HCT116 (cell line): ENCODE measurements around the gene ARL11.

Experiments used
- CTCF ChIP-seq, 3 experiments: fragments of 200-600 bp in 1 of 3; sonication (generic) in 1 of 3; IDR thresholded peaks in 2 of 3; conservative IDR thresholded peaks in 1 of 3; 2 replicates each; pipeline ENCODE4 v1.5.1; 2012 to 2017; ENCODE audit warnings: low read depth in 2 of 3, low read length in 2 of 3, antibody characterized with exemption in 1 of 3, borderline replicate concordance in 1 of 3, control low read depth in 1 of 3, mild to moderate bottlenecking in 1 of 3, mixed read lengths in 1 of 3, mixed run types in 1 of 3, moderate library complexity in 1 of 3; ENCODE audit not compliant: insufficient read depth in 1 of 3
- EZH2 ChIP-seq: fragments of 200-600 bp; sonication (generic); IDR thresholded peaks from 2 replicates; pipeline ENCODE4 v1.6.1; 2017; ENCODE audit warnings: antibody characterized with exemption, mixed run types
- EZH2phosphoT487 ChIP-seq: fragments of 200-600 bp; IDR thresholded peaks from 2 replicates; pipeline ENCODE4 v1.6.1; 2018; ENCODE audit warnings: antibody characterized with exemption, borderline replicate concordance
- POLR2A ChIP-seq: IDR thresholded peaks from 2 replicates; pipeline ENCODE4 v1.7.0; 2011; ENCODE audit warnings: borderline replicate concordance; ENCODE audit not compliant: insufficient read depth, insufficient read length; ENCODE audit errors: extremely low read depth
- POLR2AphosphoS5 ChIP-seq: IDR thresholded peaks from 2 replicates; pipeline ENCODE4 v1.6.1; 2011; ENCODE audit warnings: mild to moderate bottlenecking, low read depth, low read length, moderate library complexity
- RAD21 ChIP-seq: IDR thresholded peaks from 2 replicates; pipeline ENCODE4 v1.6.1; 2012; ENCODE audit warnings: low read depth, mild to moderate bottlenecking
- SRF ChIP-seq: IDR thresholded peaks from 2 replicates; pipeline ENCODE4 v1.6.1; 2012; ENCODE audit warnings: low read depth
- ZBTB33 ChIP-seq: IDR thresholded peaks from 2 replicates; pipeline ENCODE4 v1.6.1; 2011; ENCODE audit warnings: mild to moderate bottlenecking, low read length, moderate library complexity; ENCODE audit not compliant: insufficient replicate concordance; ENCODE audit errors: extremely low read depth
- ZNF274 ChIP-seq: fragments of 200-500 bp; sonication (Bioruptor generic); IDR thresholded peaks from 2 replicates; pipeline ENCODE4 v1.6.1; 2014; ENCODE audit warnings: mild to moderate bottlenecking, low read depth, low read length, inconsistent platforms

GRCh38 chr13:49652355-49653305, 24.3 kb downstream of the ARL11 start:
- TF ChIP-seq ZBTB33 (no peak), EZH2phosphoT487 (no peak), CTCF (IDR thresholded peaks at IDR 0.05 in 2 of 3, conservative IDR thresholded peaks at IDR 0.05 in 1 of 3; ENCODE audit: borderline replicate concordance in 1 of 3, insufficient read depth in 1 of 3, low read depth in 2 of 3, low read length in 2 of 3) (peak; percentile 50 to 68 (median 64); a peak in 5 of 6 replicates), EZH2 (no peak), SRF (no peak), POLR2AphosphoS5 (no peak), RAD21 (peak; percentile 62), ZNF274 (no peak), POLR2A (no peak)
